DMS53 treated with DMSO at 0.1 percent for 48 hours (cell line): Measurements from ENCODE around the gene CHN1.

Experiments
- DNase-seq: peaks from one replicate; lab custom pipeline; 2025; ENCODE audit not compliant: unreplicated experiment; lab: John Stamatoyannopoulos, UW

Gene CHN1

GRCh38 chr2:174877751-174878150 lies 127.4 kb downstream of the CHN1 start:
- no peak for DNase-seq

- no peak for DNase-seq
These were observed 127.9 kb downstream of the CHN1 start for GRCh38 chr2:174877301-174877700.

GRCh38 chr2:174874085-174874484 lies 131.1 kb downstream of the CHN1 start:
- no peak for DNase-seq

- DNase-seq = no peak
These were observed 131.7 kb downstream of the CHN1 start for GRCh38 chr2:174873471-174873870.

- DNase-seq = no peak
These were observed 134.4 kb downstream of the CHN1 start for GRCh38 chr2:174870787-174871186.

- peak; percentile 73 for DNase-seq
These were observed 136.3 kb downstream of the CHN1 start for GRCh38 chr2:174868878-174869277.

- no peak for DNase-seq
These were observed 138.8 kb downstream of the CHN1 start for GRCh38 chr2:174866421-174866820.

GRCh38 chr2:174863183-174863582 lies 142.0 kb downstream of the CHN1 start:
- no peak for DNase-seq

- no peak for DNase-seq
These were observed 145.5 kb downstream of the CHN1 start for GRCh38 chr2:174859563-174860169.

- no peak for DNase-seq
These were observed 146.4 kb downstream of the CHN1 start for GRCh38 chr2:174858745-174859144.

- no peak for DNase-seq
These were observed 148.7 kb downstream of the CHN1 start for GRCh38 chr2:174856447-174856846.

GRCh38 chr2:174846941-174847938 lies 157.9 kb downstream of the CHN1 start:
- no peak for DNase-seq

- no peak for DNase-seq
These were observed 159.0 kb downstream of the CHN1 start for GRCh38 chr2:174846218-174846617.

- no peak for DNase-seq
These were observed 160.9 kb downstream of the CHN1 start for GRCh38 chr2:174844295-174844708.

- no peak for DNase-seq
These were observed 162.7 kb downstream of the CHN1 start for GRCh38 chr2:174842496-174842895.

GRCh38 chr2:174841936-174842335 lies 163.2 kb downstream of the CHN1 start:
- DNase-seq = no peak

GRCh38 chr2:174841350-174841749 lies 163.8 kb downstream of the CHN1 start:
- no peak for DNase-seq

GRCh38 chr2:174840436-174840835 lies 164.7 kb downstream of the CHN1 start:
- DNase-seq = no peak

GRCh38 chr2:174839662-174840061 lies 165.5 kb downstream of the CHN1 start:
- DNase-seq = no peak

GRCh38 chr2:174836995-174837390 lies 168.2 kb downstream of the CHN1 start:
- no peak for DNase-seq

GRCh38 chr2:174836377-174836994 lies 168.7 kb downstream of the CHN1 start:
- no peak for DNase-seq

GRCh38 chr2:174835797-174836255 lies 169.4 kb downstream of the CHN1 start:
- no peak for DNase-seq
